BE2C (cell line): ENCODE measurements around the gene ACSS1.

ENCODE experiments used
- DNase-seq: peaks from one replicate; pipeline ENCODE4 v3.0.0-alpha.2; 2020
- H3K27me3 ChIP-seq: fragments of 250-450 bp; sonication (Bioruptor Pico); 2 replicates; pipeline ENCODE4 v1.5.1; 2020; ENCODE audit warnings: mild to moderate bottlenecking
- H3K36me3 ChIP-seq: fragments of 250-450 bp; sonication (Bioruptor Pico); 2 replicates; pipeline ENCODE4 v1.5.1; 2020; ENCODE audit warnings: mild to moderate bottlenecking
- H3K4me1 ChIP-seq: fragments of 250-450 bp; sonication (Bioruptor Pico); 2 replicates; pipeline ENCODE4 v1.5.1; 2020
- H3K4me3 ChIP-seq: 2 replicates; pipeline ENCODE4 v1.5.1; 2011; ENCODE audit warnings: low read depth, low read length
- H3K9me3 ChIP-seq: fragments of 250-450 bp; sonication (Bioruptor Pico); 2 replicates; pipeline ENCODE4 v1.5.1; 2020
- TF ChIP-seq, protein P1 (sequence below): IDR thresholded peaks from 2 replicates; pipeline ENCODE4 v1.5.1; 2012; ENCODE audit warnings: mild to moderate bottlenecking, low read depth, low read length

Gene ACSS1

DNA sequence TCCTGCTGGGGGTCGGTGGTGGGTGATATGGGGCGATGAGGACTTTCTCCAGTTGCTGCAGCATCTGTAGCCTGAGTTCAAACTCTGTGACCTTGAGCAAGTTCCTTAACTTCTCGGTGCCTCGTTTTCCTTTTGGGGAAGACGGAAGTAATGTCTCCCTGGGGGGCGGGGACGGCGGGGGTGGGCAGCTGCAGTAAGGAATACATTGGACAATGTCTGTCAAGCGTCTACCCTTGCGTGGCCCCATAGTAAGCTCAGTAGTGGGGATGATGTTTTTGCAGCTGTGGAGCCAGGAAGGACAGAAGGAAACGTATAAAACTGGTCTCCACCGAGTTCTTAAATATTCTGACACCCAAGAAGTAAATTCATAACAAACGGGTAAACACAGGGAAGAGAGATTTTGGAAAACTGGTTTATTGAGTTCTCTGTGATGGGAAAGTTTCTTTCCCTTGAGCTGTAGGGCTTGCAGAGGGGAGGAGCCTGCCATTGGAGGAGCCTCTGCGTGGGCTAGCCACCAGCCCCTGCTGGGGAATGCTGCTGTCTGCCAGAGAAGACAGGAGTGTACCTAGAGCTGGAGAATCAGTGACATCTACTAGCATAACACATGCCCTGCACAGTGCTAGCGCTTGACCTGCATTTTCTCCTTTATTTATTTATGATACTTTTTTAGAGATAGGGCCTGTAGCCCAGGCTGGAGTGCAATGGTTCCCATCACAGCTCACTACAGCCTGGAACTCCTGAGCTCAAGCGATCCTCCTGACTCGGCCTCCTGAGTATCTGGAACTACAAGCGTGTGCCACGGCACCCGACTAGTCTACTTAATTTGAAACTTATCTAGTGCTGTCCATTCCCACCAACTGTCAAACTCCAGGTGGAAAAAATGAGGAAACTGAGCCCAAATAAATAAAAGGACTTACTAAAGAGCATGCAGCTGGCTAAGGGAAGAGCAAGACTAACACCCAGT is 1.2 kb upstream of the ACSS1 start:
- no peak overlapping the region for H3K4me3 ChIP-seq
- H3K36me3 ChIP-seq, result no peaks in the 10 kb centered on the region
- peaks cover 86% of the 10 kb centered on the region for H3K27me3 ChIP-seq
- no peaks in the 10 kb centered on the region for H3K9me3 ChIP-seq
- TF ChIP-seq, protein P1, sequence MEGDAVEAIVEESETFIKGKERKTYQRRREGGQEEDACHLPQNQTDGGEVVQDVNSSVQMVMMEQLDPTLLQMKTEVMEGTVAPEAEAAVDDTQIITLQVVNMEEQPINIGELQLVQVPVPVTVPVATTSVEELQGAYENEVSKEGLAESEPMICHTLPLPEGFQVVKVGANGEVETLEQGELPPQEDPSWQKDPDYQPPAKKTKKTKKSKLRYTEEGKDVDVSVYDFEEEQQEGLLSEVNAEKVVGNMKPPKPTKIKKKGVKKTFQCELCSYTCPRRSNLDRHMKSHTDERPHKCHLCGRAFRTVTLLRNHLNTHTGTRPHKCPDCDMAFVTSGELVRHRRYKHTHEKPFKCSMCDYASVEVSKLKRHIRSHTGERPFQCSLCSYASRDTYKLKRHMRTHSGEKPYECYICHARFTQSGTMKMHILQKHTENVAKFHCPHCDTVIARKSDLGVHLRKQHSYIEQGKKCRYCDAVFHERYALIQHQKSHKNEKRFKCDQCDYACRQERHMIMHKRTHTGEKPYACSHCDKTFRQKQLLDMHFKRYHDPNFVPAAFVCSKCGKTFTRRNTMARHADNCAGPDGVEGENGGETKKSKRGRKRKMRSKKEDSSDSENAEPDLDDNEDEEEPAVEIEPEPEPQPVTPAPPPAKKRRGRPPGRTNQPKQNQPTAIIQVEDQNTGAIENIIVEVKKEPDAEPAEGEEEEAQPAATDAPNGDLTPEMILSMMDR, result no peak
- no peak for DNase-seq
- no peaks in the 10 kb centered on the region for H3K4me1 ChIP-seq

DNA sequence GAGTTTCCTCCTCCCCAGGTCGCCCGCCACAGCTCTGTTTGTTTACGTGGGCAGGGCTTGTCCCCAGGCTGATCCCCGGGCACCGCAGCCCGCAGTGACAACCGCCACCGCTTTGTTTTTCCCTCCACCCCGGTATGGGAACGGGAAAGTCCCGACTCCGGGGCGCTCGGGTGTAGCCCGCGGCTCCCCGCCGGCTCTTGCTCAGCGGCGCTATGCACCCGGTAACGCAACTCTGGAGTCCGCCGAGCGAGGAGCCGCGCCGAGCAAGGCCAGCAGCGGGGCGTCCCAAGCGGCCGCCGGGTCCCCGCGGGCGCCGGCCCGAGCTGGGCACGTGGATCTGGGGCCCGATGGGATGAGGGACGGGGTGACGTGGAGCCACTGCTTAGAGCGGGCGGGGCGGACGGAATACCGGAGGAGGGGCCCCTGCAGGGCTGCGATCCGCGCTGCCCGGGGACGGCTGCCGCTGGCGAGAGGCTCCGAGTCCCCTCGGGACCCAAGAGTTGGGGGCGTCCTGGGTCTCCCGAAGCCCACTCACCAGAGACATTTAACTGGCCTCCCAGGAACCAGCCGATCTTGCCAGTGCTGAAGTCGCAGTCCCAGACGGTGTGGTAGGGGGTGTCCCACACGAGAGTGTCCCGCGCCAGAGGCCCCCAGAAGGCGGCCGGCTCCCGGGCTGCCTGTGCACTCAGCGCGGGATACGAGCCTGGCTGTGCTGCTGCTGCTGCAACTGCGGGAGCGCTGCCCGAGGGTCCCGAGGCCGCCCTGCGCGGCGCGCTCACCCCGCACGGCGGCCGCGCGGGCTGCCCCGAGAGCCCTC is 497 bp downstream of the ACSS1 start:
- no peaks in the 10 kb centered on the region for H3K36me3 ChIP-seq
- peak overlapping the region; percentile 49 for H3K4me3 ChIP-seq
- H3K9me3 ChIP-seq, result no peaks in the 10 kb centered on the region
- peak; percentile 44 for DNase-seq
- TF ChIP-seq, protein P1, result no peak
- peaks cover 82% of the 10 kb centered on the region for H3K27me3 ChIP-seq
- H3K4me1 ChIP-seq, result no peaks in the 10 kb centered on the region

DNA sequence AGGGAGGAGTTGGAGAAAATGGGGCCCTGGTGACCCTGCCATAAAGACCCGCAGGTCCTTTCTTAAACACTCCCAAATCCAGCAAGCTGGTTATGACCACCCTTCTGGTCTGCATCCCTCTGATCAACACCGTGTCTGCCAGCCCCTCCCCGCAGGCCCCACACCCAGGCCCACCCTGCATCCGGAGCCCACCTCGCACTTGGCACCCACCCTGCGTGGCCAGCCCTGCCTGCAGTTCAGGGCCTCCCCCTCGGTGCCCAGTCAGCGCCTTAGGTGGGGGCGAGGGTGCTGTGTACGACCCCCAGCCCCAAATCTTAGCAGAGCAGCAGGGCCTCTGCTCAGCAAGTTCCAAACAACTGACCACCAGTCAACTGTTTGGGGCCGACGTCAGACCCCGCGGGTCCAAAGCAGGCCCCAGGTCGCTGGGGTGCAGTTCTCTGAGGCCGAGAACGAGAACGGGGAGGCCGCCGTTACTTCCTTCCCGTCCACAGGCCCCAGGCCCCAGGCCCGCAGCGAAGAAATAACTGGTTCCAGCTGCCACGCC is 1.2 kb downstream of the ACSS1 start:
- H3K4me3 ChIP-seq, result peak overlapping the region; percentile 49
- no peaks in the 10 kb centered on the region for H3K36me3 ChIP-seq
- H3K9me3 ChIP-seq, result no peaks in the 10 kb centered on the region
- peaks cover 75% of the 10 kb centered on the region for H3K27me3 ChIP-seq
- TF ChIP-seq, protein P1, result no peak
- DNase-seq, result no peak
- H3K4me1 ChIP-seq, result no peaks in the 10 kb centered on the region

GRCh38 chr20:25055711-25056495 is 2.0 kb downstream of the ACSS1 start:
- no peaks in the 10 kb centered on the region for H3K4me1 ChIP-seq
- peaks cover 67% of the 10 kb centered on the region for H3K27me3 ChIP-seq
- DNase-seq, result no peak
- H3K4me3 ChIP-seq, result no peak overlapping the region
- H3K9me3 ChIP-seq, result no peaks in the 10 kb centered on the region
- TF ChIP-seq, protein P1, result no peak
- H3K36me3 ChIP-seq, result no peaks in the 10 kb centered on the region

DNA sequence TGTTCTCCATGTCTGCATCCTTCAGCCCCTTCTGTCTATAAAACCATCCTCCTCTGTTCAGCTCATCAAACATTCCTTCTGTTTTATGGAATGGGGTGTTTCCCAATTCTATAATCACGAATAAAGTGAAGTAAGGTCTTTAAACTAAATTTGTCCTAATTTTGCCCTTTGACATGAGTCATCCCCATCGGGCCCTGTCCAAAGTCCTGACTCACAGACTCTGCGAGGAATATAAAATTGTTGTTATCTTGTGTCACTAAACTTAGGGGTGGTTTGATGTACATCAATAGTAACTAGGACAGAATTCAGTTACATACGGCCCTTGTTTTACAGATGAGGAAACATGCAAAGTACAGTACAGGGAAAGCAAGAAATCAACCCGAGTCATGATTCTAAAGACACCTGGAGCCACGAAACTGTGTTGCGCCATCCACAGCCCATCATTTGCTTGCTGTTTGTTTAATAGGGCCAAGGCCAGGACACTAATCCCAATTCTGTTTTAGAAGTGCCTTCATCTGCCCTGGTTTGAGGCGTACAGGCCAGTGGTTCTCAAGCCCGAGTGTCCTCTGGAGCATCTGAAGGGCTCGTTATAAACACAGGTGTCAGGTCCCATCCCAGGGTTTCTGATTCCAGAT is 2.8 kb downstream of the ACSS1 start:
- TF ChIP-seq, protein P1, result no peak
- no peak overlapping the region for H3K4me3 ChIP-seq
- H3K9me3 ChIP-seq, result no peaks in the 10 kb centered on the region
- H3K4me1 ChIP-seq, result no peaks in the 10 kb centered on the region
- H3K36me3 ChIP-seq, result no peaks in the 10 kb centered on the region
- H3K27me3 ChIP-seq, result peaks cover 59% of the 10 kb centered on the region
- no peak for DNase-seq
